ENCODE measurements around the gene RALBP1. TPM values are rescaled to one million over a fixed set of nuclear protein-coding genes. Genes with fewer than 3 reads are reported as not detected.

Gene RALBP1
- total and polyA plus RNA-seq, 12 donors: 23.1 to 53.8 (median 41.0) TPM

DNA sequence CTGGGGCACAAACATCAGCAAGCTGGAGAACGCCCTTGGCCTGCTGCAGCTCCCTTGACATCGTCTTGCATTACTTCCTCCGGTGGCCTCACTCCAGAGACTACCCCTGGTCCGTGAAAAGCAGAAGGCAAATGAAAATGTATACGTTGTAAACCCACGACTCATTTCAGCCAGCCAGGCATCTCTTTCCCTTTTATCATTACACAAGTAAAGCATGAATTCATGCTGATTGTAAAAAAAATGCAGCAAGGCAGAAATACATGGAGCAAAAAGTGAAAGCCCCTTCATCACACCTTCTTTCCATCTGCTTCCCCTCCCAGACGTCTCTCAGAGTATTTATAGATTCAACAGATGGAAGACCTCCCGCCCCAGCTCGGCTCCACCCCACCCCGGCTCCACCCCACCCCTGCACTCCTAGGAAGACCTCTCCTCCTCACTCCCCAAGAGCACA lies 41.6 kb upstream of the RALBP1 start:
- Histone ChIP-seq H3K9me3 (no peaks in the 10 kb centered on the region), H3K36me3 (no peaks in the 10 kb centered on the region), H3K4me3 (peak overlapping the region in 1 of 10 donors; percentile 10), H3K4me1 (peaks cover 0 to 24% (median 4%) of the 10 kb centered on the region in 9 donors), H3K27ac (no peak overlapping the region), H3K27me3 (no peaks in the 10 kb centered on the region)
- intact Hi-C loops (cut with DNase I): no loop called here
- TF ChIP-seq, protein P1, sequence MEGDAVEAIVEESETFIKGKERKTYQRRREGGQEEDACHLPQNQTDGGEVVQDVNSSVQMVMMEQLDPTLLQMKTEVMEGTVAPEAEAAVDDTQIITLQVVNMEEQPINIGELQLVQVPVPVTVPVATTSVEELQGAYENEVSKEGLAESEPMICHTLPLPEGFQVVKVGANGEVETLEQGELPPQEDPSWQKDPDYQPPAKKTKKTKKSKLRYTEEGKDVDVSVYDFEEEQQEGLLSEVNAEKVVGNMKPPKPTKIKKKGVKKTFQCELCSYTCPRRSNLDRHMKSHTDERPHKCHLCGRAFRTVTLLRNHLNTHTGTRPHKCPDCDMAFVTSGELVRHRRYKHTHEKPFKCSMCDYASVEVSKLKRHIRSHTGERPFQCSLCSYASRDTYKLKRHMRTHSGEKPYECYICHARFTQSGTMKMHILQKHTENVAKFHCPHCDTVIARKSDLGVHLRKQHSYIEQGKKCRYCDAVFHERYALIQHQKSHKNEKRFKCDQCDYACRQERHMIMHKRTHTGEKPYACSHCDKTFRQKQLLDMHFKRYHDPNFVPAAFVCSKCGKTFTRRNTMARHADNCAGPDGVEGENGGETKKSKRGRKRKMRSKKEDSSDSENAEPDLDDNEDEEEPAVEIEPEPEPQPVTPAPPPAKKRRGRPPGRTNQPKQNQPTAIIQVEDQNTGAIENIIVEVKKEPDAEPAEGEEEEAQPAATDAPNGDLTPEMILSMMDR (IDR thresholded peaks at IDR 0.05): no peak
- ATAC-seq (peak in 4 of 8 donors; percentile 18 to 52 (median 38)), DNase-seq (no peak)
- 23 to 39% methylated on average over 10 of the region's 10 CpGs for WGBS, 2 donors

GRCh38 chr18:9434122-9434701 lies 41.1 kb upstream of the RALBP1 start:
- TF ChIP-seq, protein P1 (IDR thresholded peaks at IDR 0.05): no peak
- intact Hi-C loops (cut with DNase I): no loop called here
- Histone ChIP-seq H3K36me3 (no peaks in the 10 kb centered on the region), H3K4me3 (peak overlapping the region in 1 of 10 donors; percentile 10), H3K4me1 (peaks cover 0 to 23% (median 4%) of the 10 kb centered on the region in 9 donors), H3K27ac (no peak overlapping the region), H3K9me3 (no peaks in the 10 kb centered on the region), H3K27me3 (no peaks in the 10 kb centered on the region)
- DNase-seq (no peak), ATAC-seq (peak in 6 of 8 donors; percentile 18 to 55 (median 34))
- WGBS, 2 donors: 50 to 67% methylated on average over 18 of the region's 18 CpGs

DNA sequence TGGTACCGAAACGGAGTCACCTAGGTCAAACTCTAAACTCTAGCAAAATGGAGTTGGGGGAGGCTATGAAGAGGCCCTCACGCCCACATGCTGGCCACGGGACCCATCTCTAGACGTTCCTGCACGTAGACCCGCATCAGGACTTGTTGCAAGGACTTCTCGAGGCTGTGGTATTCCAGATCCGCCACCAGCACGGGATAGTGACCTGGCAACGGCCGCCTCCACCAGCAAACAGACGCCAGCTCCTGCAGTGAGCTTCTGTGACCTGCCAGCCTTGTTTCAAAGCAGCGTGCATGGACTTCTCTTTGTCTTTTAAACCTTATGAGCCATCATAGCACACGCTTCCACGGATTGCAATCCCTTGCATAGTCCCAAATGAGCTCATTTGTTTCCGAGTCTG lies 40.3 kb upstream of the RALBP1 start:
- WGBS, 2 donors: 96% methylated on average over 17 of the region's 17 CpGs
- no peak for DNase-seq

DNA sequence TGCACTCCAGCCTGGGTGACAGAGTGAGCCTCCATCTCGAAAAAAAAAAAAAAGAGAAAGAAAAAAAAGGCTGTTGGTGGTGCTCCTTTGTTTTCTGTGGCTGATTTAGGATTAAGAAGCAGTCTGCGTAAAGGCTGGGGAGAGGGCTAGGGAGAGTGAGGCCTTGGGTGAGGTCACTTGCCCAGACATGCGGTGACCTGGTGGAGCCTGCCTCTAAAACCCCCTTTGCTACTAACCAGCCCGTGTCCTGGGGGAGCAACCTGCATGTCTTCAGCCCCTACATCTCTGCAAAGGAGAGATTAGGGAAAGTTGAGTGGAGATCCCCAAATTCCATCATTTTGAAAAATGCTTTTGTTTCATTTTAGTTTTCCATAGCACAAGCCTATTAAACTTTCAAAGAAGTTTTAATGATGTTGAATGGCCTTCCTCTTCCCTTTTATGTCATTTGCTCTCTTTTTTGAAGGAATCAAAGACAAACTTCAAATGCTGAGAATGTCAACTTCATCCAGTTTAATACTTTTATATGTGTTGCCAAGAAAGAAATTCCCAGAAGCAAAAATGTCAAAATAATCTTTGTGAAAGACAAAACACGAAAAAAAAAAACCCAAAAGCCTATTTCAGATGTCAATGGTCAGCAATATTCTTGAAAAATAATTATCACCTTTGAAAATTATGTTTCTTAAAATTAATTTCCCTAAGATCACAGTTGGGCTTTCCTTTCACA lies 38.9 kb upstream of the RALBP1 start:
- WGBS, 2 donors: 76 to 80% methylated on average over 5 of the region's 5 CpGs
- ATAC-seq (no peak), DNase-seq (no peak)
- Histone ChIP-seq H3K27ac (peak overlapping the region in 3 of 10 donors; percentile 9 to 50 (median 45)), H3K4me1 (peaks cover 0 to 23% (median 4%) of the 10 kb centered on the region in 9 donors), H3K36me3 (no peaks in the 10 kb centered on the region), H3K4me3 (no peak overlapping the region), H3K27me3 (no peaks in the 10 kb centered on the region), H3K9me3 (no peaks in the 10 kb centered on the region)
- TF ChIP-seq, protein P1 (IDR thresholded peaks at IDR 0.05): no peak
- intact Hi-C loops (cut with DNase I): no loop called here

More for the DNA sequence above, 40.3 kb upstream of the RALBP1 start:
- ATAC-seq: no peak
- Histone ChIP-seq H3K27me3 (no peaks in the 10 kb centered on the region), H3K9me3 (no peaks in the 10 kb centered on the region), H3K36me3 (no peaks in the 10 kb centered on the region), H3K4me1 (peaks cover 0 to 23% (median 4%) of the 10 kb centered on the region in 9 donors), H3K27ac (no peak overlapping the region), H3K4me3 (no peak overlapping the region)
- TF ChIP-seq, protein P1 (IDR thresholded peaks at IDR 0.05): no peak
- intact Hi-C loops (cut with DNase I): no loop called here

Measured in heart right ventricle (tissue), 16 donors.